GM21381 (cell line): ENCODE results near the gene RBP5.

Experiments used
- ATAC-seq: cut with Tn5 transposase; IDR thresholded peaks from one replicate; pipeline ENCODE4 v1.9.1; 2021; ENCODE audit warnings: mild to moderate bottlenecking, moderate library complexity; ENCODE audit not compliant: unreplicated experiment

Gene RBP5

DNA sequence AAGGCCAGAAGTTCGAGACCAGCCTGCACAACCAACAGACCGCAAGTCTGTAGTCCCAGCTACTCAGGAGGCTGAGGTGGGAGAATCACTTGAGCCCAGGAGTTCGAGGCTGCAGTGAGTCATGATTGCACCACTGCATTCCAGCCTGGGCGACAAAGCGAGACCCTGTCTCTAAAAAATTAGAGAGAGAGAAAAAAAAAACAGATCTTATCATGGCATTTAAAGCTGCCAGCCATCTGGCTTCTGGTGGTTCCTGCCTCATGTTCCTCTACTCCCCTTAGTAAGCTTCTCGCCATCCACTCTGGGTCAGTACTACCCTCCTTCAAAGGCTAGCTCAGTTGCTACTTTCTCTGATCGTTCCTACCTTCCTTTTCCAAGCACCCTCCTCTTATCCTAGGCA is 17.5 kb upstream of the RBP5 start:
- ATAC-seq = no peak

DNA sequence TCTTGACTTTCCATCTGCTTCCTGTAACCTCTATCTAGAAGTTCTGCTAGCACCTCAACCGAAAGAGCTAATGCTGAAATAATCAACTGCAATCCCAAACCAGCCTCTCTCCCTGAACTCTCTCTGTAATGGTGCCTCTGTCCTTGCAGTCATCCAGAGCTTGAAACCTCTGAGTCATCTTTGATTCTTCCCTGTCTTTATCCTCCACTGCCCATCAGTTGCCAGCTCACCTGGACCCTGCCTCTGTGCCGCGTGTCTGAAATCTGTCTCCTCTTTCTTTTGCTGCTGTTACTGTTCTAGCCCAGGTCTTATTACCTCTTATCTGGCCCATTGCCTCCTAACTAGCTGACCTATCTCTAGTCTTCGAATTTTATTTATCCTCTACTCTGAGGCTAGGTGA is 17.0 kb upstream of the RBP5 start:
- ATAC-seq = no peak

DNA sequence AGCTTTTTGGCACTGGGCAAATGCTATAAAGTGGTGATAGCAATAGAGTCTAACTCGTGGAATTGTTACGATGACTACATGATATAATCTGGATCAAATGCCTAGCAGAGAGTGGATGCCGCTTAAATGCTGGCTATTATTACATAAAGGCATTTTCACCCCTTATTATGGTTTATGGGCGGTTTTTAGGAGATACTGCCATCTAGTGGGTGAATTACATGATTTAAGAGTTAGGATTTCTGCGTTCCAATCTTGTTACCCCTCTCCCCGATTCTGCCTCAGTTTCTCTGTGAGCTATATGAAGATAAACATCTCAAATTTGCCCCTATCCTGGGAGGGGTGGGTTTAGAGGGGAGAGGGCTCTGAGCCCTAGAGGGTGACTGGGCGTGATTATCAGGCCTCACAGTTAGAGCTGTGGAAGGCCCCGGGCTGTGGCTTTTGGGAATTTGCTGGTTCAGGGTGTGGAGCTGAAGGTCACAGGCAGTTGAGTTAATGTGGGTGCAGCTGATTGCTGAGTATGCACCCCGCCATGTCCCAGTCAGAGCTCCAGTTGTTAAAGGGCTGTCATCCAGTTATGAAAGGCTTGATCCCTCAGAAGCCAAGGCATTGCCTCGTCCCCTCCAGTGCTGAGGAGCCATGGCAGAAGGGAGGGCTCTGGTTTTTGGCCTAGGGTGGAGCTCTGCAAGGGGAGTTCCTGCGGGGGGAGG is 15.9 kb upstream of the RBP5 start:
- no peak for ATAC-seq

DNA sequence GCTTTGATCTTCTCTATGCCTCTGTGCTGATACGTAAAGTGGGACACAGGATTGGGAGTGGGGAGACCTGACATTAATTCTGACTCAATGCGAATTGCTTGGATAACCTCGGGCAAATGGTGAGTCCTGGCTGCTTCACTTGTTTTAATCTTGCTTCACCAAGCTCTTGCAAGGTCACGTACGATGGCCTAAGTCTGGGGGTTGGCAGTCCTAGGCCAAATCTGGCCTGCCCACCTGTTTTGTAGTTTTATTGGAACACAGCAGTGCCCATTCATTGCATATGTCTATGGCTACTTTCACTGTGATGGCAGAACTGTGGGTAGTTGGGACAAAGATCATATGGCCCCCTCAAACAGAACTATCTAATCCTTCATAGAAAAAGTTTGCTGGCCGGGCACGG is 14.9 kb upstream of the RBP5 start:
- no peak for ATAC-seq

DNA sequence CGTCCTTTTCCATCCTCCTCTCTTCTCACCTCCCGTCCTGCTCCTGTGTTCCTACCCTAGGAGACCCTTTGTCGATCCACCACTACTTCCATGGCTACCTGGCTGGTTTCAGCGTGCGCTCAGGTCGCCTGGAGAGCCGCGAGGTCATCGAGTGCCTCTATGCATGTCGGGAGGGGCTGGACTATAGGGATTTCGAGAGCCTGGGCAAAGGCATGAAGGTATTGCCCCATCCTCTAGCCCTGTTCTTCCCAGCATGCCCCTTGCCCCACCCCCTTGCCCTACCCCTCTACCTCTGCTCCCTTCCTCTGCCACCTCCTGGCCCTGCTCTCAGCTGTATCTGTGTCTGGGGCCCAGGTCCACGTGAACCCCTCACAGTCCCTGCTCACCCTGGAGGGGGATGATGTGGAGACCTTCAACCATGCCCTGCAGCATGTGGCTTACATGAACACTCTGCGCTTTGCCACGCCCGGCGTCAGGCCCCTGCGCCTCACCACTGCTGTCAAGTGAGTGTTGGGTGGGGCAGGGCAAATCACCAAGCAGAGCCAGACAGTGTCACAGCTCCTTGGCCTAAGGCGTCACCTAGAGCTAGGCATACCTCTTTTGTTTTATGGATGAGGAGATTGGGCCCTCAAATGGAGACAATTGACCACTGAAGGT is 14.2 kb upstream of the RBP5 start:
- ATAC-seq = no peak

DNA sequence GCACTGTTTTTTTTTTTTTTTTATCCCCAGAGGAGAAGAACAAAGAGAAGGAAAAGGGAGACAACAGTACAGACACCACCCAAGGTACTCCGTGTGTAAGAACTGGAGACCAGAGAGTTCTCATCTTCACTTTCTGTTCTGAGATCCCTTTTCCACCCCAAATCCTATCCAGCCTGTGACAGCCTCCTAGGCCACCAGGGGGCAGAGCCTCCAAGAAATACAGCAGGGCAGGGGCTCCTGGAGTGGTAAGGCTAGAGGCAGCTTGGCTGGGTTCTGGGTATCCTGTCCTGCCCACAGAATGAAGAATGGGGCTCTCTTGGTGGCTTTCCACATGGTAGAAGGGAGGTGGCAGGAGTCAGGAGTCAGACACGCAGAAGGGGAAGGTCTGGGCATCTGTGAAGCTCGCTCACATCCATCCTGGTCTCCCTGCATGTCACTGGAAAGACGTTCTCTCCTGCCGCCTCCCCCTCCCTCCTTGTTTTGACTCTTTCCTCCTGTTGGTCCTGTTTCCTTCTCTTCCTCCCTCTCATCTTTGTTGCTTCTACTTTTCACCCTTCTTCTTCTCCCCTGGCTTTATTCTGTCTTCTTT is 13.5 kb upstream of the RBP5 start:
- ATAC-seq = no peak

DNA sequence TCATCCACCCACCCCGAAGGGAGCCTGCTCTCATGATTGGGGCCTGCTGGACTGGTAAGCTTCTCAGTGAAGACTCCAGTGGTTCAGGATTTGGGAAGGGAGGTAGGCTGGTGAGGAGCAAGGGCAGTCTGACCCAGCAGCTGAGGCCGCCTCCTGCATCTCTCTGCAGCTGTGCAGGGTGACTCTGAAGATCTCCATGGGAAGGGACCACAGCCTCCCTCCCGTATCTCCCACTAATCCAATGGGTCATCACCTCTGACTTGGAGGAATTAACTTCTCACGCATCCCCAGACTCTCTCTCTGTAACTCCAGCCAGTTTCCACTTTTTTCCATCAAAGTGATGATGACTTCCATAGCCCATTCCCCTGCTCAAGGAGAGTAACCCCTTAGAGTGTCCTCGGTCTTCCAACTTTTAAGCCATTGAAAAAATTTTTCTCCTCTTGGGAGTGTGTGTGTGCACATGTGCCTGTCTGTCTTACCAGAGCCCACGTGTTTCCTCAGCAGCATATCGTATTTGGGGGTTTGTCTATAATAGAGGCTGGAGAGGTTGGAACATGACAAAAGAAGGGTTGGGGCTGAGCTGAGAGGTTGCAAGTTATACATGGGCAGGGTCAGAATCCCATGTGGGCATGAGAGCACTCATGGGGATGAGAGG is 12.8 kb upstream of the RBP5 start:
- no peak for ATAC-seq

DNA sequence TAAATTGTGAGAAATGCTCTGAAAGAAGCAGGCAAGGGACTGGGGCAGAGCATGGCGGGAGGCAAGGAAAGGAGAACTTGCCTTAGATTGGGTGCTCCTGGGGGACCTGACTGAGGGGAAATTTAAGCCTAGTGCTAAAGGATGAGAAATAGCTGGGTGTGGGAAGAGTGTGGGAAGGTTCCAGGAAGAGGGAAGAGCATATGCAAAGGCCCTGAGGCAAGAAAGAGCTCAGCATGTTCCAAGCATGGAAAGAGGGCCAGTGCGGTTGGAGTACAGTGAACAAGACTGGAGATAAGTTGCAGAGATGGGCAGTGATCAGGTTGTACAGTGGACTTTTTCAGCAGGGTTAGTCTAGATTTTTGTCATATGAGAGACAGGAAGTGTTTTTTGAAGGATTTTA is 10.5 kb upstream of the RBP5 start:
- no peak for ATAC-seq

DNA sequence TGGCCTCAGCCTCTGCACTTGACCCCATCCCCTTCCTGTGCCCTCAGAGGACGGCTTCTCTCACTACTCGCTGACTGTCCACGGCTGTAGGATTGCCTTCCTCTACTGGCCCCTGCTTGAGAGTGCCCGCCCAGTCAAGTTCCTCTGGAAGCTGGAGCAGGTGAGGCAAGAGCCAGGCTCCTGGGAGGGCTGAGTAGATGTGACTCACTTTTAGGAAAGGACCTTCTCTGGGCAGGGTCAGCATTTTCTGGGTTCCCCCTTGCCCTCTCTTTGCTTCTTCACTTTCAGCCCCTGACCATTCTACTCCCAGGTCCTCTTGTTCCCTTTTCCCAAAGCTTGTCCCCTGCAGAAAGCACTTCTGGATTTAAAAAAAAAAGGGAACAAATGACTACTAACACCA is 9.2 kb upstream of the RBP5 start:
- ATAC-seq = no peak

DNA sequence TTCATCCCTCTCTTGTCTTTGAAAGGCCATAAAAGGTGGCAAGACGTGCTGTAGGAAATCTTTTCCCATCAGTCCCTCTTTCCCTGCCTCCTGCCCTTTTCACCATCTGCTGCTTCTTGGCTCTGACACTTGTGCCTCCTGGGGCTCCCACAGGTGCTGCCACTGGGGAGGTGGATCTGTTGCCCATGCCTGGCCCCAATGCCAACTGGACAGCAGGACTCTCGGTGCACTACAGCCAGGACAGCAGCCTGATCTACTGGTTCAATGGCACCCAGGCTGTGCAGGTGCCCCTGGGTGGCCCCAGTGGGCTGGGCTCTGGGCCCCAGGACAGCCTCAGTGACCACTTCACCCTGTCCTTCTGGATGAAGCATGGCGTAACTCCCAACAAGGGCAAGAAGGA is 8.0 kb upstream of the RBP5 start:
- ATAC-seq = no peak

DNA sequence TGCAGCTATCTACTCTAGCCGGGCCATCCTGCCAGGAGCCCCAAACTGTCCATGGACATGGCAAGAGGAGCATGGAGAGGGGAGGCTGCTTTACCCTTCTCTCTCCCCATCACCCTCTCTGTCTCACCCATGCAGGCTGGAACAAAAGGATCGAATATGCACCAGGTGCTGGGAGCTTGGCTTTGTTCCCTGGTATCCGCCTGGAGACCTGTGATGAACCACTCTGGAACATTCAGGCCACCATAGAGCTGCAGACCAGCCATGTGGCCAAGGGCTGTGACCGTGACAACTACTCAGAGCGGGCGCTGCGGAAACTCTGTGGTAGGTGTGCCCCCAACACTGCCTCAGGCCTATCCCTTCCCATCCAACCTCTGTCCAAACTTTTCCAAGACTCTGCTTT is 7.4 kb upstream of the RBP5 start:
- no peak for ATAC-seq

DNA sequence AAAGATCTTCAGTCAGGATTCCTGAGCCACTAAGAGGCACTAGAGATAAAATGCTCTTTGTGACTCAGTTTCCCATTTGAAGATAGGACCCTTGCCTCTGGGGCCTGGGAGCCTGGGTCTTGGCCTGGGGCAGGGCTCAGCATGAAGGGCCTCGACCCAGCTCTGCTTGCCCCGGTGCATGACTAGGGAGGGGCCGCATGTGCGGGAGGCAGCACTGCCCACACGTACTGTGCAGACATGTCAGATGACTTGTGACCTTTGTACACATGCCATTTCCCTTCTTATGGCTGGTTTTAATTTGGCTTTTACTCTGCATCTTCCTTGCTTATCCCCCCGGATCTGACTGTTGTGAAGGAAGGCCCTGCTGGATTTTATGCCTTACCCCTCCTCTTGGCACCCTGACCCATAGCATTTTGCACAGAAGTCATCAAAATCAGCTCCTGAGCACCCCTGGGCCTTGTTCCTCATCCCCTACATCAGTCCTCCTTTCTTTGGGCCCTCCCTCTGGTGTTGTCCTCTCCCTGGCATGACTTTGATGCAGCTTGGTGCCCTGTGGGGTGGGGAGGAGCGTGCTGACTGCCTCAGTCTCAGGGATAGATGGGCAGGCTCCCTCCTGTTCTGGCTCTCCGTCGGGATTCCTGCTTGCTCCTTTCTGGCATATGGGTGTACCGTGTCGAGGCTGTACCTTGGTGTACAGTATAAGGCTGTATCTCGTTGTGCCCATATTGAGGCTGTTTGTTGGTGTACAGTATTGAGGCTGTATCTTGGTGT is 5.9 kb upstream of the RBP5 start:
- ATAC-seq = no peak

DNA sequence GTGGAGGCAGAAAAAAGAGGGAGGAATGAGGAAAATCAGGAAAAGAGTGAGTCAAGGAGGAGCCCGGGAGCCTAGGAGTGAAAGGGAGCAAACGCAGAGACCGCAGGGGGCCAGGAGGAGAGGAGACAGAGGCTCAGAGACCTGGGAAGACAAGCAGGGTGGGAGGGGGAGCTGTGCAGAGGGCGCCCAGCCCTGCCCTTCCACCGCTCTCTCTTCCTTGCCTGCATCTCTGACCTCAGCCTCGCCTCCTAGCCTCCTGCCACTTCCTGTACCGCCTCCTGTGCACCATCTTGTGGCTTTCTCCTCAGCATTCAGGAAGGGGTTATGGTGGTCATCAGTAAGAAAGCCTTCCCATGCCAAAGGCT is 2.8 kb upstream of the RBP5 start:
- no peak for ATAC-seq

DNA sequence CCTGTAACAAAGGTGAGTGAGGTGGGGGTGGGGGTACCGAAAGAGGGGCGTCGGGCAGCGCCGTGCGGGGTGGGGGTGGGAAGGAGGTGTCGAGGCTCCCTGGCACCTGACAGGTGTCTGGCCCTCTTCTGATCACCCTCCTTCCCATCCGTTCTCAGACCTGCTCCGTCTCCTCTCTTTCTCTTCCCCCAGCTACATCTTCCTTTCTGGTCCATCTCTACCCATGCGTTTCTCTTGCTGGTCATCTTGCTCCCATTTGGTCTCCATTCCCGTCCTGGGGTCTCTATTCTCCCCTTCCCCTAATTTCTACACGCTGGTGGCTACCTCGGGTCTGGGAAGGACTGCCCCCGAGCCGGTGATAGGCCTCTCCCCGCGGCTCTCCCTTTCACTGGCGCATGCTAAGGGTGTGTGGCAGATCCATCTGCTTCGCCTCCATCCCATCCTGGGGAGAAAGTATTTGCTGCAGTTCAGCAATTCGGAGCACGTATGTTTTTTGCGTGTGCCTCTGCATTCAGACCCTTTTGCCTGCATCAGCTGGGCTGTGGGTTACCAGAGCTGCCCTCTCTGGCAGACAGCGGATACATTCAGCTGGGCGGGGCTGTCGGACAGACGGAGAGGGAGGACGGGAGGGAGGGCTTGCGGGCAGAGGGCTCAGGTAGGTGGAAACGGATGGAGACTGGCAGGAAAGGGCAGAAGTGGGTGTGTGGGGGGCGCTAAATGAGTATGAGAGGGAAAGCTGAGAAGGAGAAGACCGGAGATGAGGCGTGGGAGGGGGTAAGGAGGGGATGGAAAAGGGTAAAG is 2.2 kb upstream of the RBP5 start:
- peak; percentile 42 for ATAC-seq

DNA sequence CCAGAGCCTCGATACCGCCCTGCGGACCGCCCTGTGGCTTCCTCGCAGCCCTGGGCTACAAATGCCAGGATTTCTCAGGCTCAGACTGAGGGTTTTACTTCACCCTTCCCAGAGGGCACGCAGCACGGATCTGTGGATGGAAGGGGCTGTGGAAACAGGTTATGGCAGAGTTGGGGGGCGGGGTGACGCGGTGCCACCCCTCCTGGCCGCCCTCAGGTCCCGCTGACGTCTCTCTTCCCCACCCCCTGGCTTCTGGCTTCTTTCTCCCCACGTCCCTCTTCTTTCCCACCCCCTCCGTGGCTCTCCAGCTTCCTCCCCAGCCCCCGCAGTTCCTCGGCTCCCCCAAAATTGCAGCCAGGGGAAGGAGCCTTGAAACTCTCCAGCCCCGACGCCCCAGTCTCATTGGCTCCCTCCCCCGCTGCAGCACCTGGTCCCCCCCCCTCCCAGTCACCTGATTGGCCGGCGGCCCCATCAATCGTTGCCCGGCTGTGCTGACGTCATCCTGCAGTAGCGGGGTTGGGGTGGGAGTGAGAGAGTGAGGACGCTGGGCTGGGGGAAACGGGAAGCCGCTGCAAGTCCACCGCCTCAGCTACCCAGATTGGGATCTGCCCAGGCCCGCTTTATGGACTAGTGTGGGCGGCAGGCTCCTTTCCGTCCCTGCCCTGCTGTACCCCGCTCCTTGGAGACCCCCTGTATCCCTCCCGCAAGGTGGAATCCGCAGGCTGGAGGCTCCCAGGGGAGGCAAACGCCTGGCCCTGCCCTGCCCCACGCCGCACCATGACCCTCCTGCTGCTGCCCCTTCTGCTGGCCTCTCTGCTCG is 1.4 kb upstream of the RBP5 start, which contains the start of gene CLSTN3:
CLSTN3 (plus strand) TSS at position 500 of the 820 bp plus-strand sequence; CDS start at position 778, 278 bp downstream.
- peak; percentile 70 for ATAC-seq

DNA sequence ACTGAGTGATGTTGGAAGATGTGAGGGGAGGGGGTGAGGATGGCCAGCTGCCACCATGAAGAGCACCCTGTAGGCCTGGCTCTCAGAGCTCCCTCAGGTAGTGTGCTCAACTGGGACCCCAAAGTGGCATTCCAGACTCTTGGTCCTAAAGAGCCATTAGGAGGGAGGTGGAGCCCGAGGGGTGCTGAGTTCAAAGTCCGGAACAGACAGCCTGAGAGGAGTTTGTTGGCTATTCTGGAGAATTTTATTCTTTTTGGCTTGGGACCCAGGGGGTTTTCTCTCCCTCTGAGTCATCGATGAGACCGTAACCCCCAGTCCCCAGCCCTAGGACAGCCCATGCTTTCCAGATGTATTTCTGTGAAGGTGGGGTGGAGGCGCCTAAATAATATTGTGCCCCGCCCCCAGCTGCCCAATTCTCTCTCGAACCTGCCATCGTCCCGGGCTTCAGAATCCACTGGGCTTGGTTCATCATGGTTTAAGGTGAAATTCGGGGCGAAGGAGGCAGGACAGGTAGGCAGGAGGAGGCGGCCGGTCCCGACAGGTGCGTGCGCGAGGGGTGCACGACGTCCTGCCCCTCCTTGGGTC is 690 bp upstream of the RBP5 start:
- peak; percentile 13 for ATAC-seq

DNA sequence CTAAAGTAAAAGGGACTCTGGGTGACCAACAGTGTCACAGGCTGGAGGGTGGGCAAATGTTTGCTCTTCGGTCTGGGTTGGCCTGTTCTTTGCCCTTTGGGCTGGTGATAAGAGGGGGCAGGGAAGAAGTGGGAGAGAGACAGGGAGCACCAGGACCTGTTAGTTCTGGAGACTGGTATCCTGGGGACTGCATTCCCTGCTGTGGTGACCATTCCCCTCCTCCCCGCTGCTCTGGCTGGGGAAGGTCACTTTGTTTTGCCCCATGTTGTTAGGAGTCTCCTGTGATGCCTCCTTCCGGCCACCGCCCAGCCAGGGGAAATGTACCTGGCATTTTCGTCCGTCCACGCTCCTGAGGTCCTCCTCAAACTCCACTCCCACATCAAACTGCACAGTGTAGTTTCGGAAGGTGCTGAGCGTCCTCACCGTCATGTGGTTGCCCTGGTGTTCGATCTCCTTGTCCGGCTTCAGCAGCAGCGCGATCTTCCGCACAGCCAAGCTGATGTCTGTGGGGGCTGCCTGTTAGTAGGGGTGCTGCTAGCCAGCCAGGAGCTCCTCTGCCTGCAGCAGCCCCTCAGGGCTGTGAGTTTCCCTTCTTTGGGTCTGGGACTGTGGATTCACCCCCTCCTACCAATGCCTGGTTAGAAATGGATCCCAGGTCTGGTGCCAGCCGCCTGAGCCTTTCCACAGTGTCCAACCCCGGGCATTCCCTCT is 618 bp downstream of the RBP5 start:
- ATAC-seq = no peak

DNA sequence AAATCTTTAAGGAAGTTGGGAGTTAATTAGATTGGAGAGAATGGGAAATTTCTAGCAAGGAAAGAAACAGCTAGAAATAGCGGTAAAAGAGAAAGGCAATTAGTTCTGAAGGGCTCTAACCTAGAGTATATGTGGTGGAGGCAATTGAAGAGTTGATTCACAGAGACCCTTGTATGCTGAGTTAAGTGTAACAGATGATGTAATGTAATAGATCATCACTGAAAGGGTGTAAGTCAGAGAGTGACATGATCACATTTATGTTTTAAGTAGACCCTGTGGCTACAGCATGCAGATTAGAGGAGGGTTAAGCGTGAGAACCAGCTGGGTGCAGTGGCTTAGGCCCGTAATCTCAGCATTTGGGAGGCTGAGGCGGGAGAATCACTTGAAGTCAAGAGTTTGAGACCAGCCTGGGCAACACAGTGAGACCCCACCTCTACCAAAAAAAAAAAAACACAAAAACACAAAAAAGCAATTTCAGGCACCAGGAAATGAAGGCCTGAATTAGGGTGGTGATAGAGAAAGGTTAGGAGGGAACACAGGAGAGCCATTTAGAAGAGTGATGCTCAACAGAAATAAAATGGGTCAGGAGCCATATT is 3.0 kb downstream of the RBP5 start:
- no peak for ATAC-seq
